Midbrain (tissue), 1 donor: ENCODE data around the gene FAM200B.

Experiments used
- DNase-seq: peaks from one replicate; lab custom pipeline; 2025; lab: John Stamatoyannopoulos, UW

Gene FAM200B

GRCh38 chr4:15668566-15669435, 12.8 kb upstream of the FAM200B start:
- DNase-seq = no peak

DNA sequence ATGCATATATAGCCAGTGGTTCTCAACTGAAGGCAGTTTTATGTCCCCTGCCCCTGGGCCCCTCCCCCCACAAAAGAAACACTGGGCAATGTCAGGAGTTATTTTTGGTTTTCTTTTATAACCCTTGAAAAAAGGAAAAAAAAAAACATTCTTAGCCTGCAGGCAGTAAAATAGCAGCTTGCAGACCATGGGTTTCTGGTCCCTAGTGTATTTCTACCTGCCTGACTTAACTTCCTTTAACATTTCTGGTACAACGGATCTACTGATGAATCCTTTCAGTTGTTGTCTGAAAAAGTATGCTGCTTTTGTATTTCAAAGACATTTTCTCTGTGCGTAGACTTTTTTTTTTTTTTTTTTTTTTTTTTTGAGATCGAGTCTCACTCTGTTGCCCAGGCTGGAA, 11.1 kb upstream of the FAM200B start:
- no peak for DNase-seq

GRCh38 chr4:15672101-15672500, 9.5 kb upstream of the FAM200B start:
- no peak for DNase-seq

DNA sequence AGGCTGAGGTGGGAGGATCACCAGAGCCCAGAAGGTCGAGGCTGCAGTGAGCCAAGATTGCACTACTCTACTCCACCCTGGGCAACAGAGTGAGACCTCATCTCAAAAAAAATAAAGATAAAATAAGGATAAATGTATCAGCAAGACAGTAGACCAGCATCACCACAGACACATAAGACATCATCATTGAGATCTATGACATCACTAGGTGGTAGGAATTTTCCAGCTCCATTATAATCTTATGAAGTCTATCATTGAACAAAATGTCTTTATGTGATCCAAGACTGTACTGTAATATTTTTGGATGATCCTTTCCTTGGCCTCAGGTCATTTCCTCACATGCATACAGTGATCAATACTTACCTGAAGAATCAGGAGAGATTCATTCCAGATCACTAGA, 8.3 kb upstream of the FAM200B start:
- no peak for DNase-seq

- DNase-seq = no peak
These were observed 7.6 kb upstream of the FAM200B start for GRCh38 chr4:15674046-15674445.

- no peak for DNase-seq
These were observed 6.7 kb upstream of the FAM200B start for GRCh38 chr4:15674926-15675325.

- no peak for DNase-seq
These were observed 6.3 kb upstream of the FAM200B start for GRCh38 chr4:15675356-15675755.

- DNase-seq = no peak
These were observed 5.6 kb upstream of the FAM200B start for GRCh38 chr4:15676039-15676438.

GRCh38 chr4:15676899-15677298, 4.7 kb upstream of the FAM200B start:
- no peak for DNase-seq

GRCh38 chr4:15677507-15677988, 4.1 kb upstream of the FAM200B start:
- DNase-seq = no peak

DNA sequence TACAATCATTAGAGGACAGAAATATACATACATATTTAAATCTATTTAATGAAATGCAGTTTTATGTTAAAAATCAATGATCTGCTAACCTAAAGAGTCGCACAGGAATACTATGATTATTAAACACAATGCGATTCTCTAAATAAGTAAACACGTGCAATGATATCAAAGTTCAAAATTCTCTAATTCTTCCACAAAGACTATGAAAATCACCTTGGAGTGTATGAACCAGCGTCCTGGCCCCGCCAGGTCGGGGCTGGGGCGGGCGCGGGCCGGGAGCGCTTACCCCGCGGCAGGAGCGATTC, 608 bp upstream of the FAM200B start:
- no peak for DNase-seq

DNA sequence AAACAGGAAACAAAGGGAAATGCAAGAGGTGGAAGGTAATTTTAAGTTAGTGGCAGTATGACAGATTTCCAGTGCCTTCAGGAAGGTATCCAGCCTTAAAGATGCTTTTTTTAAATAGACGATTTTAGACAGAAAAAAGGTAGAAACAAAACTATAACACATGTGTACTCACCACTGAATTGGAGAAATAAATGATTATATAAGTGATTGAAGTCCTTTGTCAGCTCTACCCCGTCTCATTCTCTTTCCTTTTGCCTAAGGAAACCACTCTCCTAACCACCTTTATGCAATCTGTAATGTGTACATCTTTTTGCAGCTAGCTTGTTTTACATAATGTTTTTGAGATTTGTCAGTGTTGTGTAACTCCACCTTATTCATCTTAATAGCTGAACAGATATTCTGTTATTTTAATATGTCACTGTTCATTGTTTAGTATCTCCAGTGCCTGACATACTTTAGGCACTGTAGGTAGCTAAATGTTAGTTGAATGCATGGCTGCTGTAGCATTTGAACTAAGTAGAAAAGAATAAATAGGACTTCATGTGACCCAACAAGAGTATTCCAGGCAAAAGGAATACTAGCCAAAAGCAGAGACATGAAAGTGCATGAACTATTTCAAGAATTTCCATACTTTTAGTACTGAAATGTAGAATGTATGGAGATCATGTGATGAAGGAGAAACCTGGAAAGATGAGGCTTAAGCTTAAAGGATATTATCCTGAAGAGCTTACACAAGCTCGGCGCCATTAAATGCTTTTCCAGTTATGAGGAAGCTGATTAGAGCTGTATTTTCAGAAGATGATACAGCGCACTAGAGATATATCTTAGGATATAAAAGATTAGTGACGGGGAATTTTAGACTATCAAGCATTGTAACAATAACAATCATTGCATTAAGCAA, 865 bp downstream of the FAM200B start:
- DNase-seq = peak; percentile 58

GRCh38 chr4:15683143-15683495, 1.5 kb downstream of the FAM200B start:
- no peak for DNase-seq

DNA sequence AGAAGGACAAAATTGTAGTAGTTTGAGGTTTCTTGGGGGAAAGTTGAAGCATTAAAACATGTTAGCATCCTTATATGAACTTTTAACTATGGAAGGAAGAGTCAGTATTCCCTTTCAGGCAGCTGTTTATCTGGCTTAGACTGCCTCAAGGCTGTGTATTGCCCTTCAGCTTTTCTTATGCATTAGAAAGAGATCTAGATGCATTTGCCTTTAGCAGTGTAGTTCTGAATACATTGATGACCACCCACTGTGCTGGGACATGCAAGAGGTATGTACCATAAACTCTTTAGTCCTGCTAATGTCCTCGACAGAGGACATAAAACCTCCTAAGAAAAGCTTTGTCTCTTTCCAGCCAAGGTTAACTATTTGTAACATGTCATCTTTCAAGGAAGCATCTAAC, 2.9 kb downstream of the FAM200B start:
- no peak for DNase-seq

- DNase-seq = no peak
These were observed 6.4 kb downstream of the FAM200B start for GRCh38 chr4:15688051-15688450.

GRCh38 chr4:15689540-15689939, 7.9 kb downstream of the FAM200B start:
- DNase-seq = no peak

DNA sequence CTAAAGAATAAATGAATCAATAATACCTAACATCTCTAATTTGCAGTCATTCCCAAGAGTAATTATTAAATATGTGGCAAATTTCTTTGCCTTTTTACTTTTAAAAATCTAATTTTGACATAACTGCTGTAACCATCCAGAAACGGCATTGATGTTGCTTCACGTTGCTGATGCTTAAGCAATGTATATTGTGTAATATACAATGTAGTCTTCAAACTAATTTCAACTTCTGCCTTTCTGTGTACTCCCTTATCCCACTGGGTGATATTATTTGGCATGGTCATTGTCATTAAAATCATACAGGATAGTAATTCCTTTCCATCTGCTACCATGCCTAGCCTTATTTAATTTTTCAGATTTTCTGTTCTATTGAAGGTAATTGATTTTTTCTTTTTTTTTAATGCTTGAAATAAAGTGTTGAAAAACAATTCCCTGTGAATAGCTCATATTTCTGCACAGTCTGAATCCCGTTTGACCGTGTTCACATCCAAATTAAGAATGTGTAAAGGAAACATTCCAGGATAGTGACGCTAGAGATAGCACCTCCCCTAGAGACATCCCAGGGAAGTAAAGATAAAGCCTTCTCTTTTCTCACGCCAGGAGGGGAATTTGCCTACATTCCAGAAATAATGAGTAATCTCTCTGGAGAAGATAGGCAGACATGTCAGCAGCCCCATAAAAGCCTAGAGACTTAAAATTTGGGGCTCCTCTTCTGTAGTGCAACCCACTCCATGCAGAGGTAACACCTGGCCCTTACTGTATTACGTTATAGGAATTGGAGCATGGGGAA, 8.6 kb downstream of the FAM200B start:
- no peak for DNase-seq

- DNase-seq = no peak
These were observed 9.9 kb downstream of the FAM200B start for GRCh38 chr4:15691346-15692135.

- no peak for DNase-seq
These were observed 11.0 kb downstream of the FAM200B start for GRCh38 chr4:15692602-15693001.

- DNase-seq = no peak
These were observed 12.8 kb downstream of the FAM200B start for GRCh38 chr4:15694431-15694830.

- no peak for DNase-seq
These were observed 13.6 kb downstream of the FAM200B start for GRCh38 chr4:15695240-15695699.
